Upper lobe of left lung (tissue), 4 donors: ENCODE results near the gene TEAD4.

Source experiments
- POLR2A ChIP-seq, 4 donors: fragments of 450-650 bp; IDR thresholded peaks; one replicate each; pipeline ENCODE4 v1.5.1; 2016 to 2017; ENCODE audit warnings: antibody characterized with exemption in 4 of 4, mild to moderate bottlenecking in 2 of 4
- POLR2AphosphoS5 ChIP-seq, 2 donors: sonication (generic); formaldehyde crosslinking; IDR thresholded peaks; one replicate each; pipeline ENCODE4 v1.5.1; 2017; ENCODE audit warnings: antibody characterized with exemption in 2 of 2
- TF ChIP-seq, protein P1 (sequence below), 6 experiments: fragments of 450-650 bp in 4 of 6; fragments of 200-600 bp in 2 of 6; sonication (generic) in 2 of 6; IDR thresholded peaks; one replicate each; pipeline ENCODE4 v1.5.1; 2016 to 2019; ENCODE audit warnings: antibody characterized with exemption in 6 of 6

DNA sequence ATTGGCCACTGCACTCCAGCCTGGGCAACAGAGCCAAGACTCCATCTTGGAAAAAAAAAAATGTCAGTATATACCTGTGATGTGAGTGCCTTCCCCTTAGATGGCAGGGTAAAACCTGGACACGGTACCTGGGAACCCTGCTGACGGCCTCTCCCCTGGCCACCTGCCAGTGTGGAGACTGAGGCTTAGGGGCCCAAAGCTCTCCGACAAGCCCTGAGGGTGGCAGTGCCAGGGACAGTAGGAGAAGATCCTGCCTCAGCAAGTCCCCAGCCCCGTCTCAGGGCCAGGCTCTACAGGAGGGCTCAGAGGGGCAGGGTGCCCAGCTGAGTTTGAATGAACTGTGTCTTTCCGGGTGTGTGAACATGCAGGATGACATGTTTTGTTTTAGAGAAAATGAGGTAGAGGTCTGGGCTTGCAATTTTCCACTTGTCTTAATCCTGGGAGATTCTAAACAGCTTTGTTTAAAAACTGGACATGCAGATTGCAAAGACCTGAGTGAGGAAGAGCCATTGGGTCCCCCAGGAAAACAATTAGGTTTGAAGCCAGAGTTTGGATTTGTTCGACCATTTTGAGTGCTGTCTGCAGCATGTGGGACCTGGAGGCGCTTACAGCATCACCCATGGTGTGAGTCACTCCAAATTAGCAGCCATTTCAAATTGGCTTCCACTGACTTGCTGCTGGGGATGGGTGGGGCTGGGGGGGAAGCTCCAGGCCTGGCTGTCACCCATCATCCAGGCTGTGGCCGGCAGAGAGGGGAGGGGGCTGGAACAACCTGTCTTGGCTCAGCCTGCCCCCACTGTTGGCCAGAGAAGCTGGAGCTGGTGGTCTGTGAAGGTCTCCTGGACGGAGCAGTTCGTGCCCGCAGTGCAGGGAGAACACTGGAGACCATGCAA lies 128.8 kb downstream of the TEAD4 start:
- TF ChIP-seq, protein P1, sequence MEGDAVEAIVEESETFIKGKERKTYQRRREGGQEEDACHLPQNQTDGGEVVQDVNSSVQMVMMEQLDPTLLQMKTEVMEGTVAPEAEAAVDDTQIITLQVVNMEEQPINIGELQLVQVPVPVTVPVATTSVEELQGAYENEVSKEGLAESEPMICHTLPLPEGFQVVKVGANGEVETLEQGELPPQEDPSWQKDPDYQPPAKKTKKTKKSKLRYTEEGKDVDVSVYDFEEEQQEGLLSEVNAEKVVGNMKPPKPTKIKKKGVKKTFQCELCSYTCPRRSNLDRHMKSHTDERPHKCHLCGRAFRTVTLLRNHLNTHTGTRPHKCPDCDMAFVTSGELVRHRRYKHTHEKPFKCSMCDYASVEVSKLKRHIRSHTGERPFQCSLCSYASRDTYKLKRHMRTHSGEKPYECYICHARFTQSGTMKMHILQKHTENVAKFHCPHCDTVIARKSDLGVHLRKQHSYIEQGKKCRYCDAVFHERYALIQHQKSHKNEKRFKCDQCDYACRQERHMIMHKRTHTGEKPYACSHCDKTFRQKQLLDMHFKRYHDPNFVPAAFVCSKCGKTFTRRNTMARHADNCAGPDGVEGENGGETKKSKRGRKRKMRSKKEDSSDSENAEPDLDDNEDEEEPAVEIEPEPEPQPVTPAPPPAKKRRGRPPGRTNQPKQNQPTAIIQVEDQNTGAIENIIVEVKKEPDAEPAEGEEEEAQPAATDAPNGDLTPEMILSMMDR (IDR thresholded peaks at IDR 0.05) = no peak
- TF ChIP-seq POLR2A (IDR thresholded peaks at IDR 0.05) (no peak), POLR2AphosphoS5 (IDR thresholded peaks at IDR 0.05) (no peak)
